GM23338 (cell line): ENCODE results near the gene ETV1.

Experiments
- CTCF ChIP-seq, 2 experiments: fragments of 200-600 bp in 1 of 2; sonication (generic) in 1 of 2; conservative IDR thresholded peaks; 2 replicates each; pipeline versions ENCODE4 v1.5.1 to v1.6.1; 2016 to 2017; ENCODE audit warnings: antibody characterized with exemption in 2 of 2, low read depth in 2 of 2, mild to moderate bottlenecking in 2 of 2, moderate library complexity in 1 of 2
- EZH2 ChIP-seq: fragments of 200-600 bp; sonication (generic); IDR thresholded peaks from one replicate; pipeline ENCODE4 v1.8.0; 2017; ENCODE audit warnings: antibody characterized with exemption, mild to moderate bottlenecking, low read depth; ENCODE audit not compliant: unreplicated experiment
- EZH2phosphoT487 ChIP-seq: fragments of 200-600 bp; sonication (generic); IDR thresholded peaks from one replicate; pipeline ENCODE4 v1.8.1; 2018; ENCODE audit warnings: antibody characterized with exemption; ENCODE audit not compliant: unreplicated experiment
- JUNB ChIP-seq: IDR thresholded peaks from one replicate; pipeline ENCODE4 v1.6.1; 2016; ENCODE audit warnings: antibody characterized with exemption; ENCODE audit not compliant: unreplicated experiment
- POLR2AphosphoS5 ChIP-seq: IDR thresholded peaks from 2 replicates; pipeline ENCODE4 v1.6.1; 2016; ENCODE audit warnings: antibody characterized with exemption, low read depth
- TF ChIP-seq, protein P1 (sequence below): IDR thresholded peaks from one replicate; pipeline ENCODE4 v1.6.1; 2018; ENCODE audit warnings: antibody characterized with exemption; ENCODE audit not compliant: unreplicated experiment

DNA sequence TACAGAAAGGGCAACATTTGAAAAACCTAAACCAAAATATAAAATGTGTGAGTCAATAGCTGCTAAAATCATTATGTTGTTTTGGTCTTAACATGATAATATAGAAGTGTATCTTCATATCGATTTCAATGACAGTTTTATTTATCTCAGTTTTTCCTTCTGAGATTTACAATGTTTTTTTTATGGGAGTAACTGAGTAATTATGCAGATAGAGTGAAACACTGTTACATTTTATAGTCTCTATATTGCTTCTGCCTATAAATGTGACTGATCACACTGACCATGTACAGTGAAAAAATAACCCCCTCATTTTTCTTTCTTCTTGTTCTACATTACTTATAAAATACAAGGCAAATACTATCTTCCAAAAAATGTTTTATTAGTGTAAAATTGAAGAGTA is 81.6 kb downstream of the ETV1 start:
- no peak for TF ChIP-seq POLR2AphosphoS5
- TF ChIP-seq CTCF (conservative IDR thresholded peaks at IDR 0.05; ENCODE audit: low read depth in 2 of 2), result no peak
- TF ChIP-seq EZH2phosphoT487, result no peak
- no peak for TF ChIP-seq EZH2
- TF ChIP-seq, protein P1, sequence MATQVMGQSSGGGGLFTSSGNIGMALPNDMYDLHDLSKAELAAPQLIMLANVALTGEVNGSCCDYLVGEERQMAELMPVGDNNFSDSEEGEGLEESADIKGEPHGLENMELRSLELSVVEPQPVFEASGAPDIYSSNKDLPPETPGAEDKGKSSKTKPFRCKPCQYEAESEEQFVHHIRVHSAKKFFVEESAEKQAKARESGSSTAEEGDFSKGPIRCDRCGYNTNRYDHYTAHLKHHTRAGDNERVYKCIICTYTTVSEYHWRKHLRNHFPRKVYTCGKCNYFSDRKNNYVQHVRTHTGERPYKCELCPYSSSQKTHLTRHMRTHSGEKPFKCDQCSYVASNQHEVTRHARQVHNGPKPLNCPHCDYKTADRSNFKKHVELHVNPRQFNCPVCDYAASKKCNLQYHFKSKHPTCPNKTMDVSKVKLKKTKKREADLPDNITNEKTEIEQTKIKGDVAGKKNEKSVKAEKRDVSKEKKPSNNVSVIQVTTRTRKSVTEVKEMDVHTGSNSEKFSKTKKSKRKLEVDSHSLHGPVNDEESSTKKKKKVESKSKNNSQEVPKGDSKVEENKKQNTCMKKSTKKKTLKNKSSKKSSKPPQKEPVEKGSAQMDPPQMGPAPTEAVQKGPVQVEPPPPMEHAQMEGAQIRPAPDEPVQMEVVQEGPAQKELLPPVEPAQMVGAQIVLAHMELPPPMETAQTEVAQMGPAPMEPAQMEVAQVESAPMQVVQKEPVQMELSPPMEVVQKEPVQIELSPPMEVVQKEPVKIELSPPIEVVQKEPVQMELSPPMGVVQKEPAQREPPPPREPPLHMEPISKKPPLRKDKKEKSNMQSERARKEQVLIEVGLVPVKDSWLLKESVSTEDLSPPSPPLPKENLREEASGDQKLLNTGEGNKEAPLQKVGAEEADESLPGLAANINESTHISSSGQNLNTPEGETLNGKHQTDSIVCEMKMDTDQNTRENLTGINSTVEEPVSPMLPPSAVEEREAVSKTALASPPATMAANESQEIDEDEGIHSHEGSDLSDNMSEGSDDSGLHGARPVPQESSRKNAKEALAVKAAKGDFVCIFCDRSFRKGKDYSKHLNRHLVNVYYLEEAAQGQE, result no peak
- TF ChIP-seq JUNB, result no peak
